Stimulated activated naive B cell treated with anti-CD40 and anti-IgM and Interleukin-4, amounts not matched to agents 10 μg/mL and 1 μg/mL and 100 μg/mL, for 72 hours (primary cell): ENCODE results near the gene MAS1.
A peak's percentile ranks its signal among the peaks of the same experiment; 100 is the strongest.
"Not testable (repeated sequence)": the region's sequence is repeated elsewhere in the genome, so short reads cannot be mapped to it uniquely, and the experiment has no call there.

ENCODE experiments used
- ATAC-seq, 2 donors: fragments of 150-1000 bp; cut with Tn5 transposase; replicated peaks; 2 replicates each; pipeline ENCODE4 v1.10.0; 2021; ENCODE audit warnings: moderate library complexity in 1 of 2
- DNase-seq: peaks from one replicate; pipeline ENCODE4 v3.0.0; 2021
- H3K27ac Mint-ChIP-seq: one replicate; pipeline ENCODE4 v1.8.0; 2022; ENCODE audit warnings: mild to moderate bottlenecking, mixed read lengths
- H3K27me3 Mint-ChIP-seq, 2 donors: one replicate each; pipeline ENCODE4 v1.8.0; 2022; ENCODE audit warnings: mixed read lengths in 2 of 2
- H3K36me3 Mint-ChIP-seq, 2 donors: one replicate each; pipeline ENCODE4 v1.8.0; 2022; ENCODE audit warnings: mixed read lengths in 2 of 2, mild to moderate bottlenecking in 1 of 2
- H3K4me1 Mint-ChIP-seq, 2 donors: one replicate each; pipeline ENCODE4 v1.8.0; 2022; ENCODE audit warnings: mixed read lengths in 2 of 2, mild to moderate bottlenecking in 1 of 2
- H3K4me3 Mint-ChIP-seq, 2 donors: one replicate each; pipeline ENCODE4 v1.8.0; 2022; ENCODE audit warnings: mild to moderate bottlenecking in 2 of 2, mixed read lengths in 2 of 2, moderate library complexity in 1 of 2
- H3K9me3 Mint-ChIP-seq, 2 donors: one replicate each; pipeline ENCODE4 v1.8.0; 2022; ENCODE audit warnings: mixed read lengths in 2 of 2, mild to moderate bottlenecking in 1 of 2

The MAS1 gene

DNA sequence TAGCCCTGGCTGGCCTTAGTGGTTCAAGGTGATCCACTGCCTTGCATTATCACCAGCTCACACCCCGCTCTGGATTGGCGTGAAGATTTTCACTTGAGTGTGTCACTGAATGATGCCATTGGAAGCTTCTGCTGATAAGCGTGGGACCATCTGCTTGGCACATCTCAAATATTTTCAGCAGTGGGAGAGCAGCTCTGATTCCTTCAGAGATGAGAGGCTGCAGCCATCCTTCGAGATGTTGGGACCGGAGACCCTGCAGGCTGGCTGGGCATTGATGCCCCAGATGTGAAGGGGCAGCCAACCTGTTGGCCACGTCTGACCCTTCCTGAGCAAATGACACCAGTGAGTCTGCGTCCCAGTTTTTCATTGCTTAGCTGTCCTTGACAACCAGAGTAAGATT is at the start of gene MAS1:
Gene MAS1, plus strand, starts transcription at position 197 of the 400 bp plus-strand sequence. CDS start 15,968 bp downstream, outside the sequence.
- Mint-ChIP-seq H3K4me3 (no peak within 1 kb of the TSS), H3K36me3 (no peaks in the 10 kb centered on the region), H3K27me3 (peaks cover 53 to 75% of the 10 kb centered on the region in 2 donors), H3K9me3 (no peaks in the 10 kb centered on the region), H3K27ac (no peak within 1 kb of the TSS), H3K4me1 (no peaks in the 10 kb centered on the region)
- DNase-seq = no peak
- ATAC-seq = no peak

DNA sequence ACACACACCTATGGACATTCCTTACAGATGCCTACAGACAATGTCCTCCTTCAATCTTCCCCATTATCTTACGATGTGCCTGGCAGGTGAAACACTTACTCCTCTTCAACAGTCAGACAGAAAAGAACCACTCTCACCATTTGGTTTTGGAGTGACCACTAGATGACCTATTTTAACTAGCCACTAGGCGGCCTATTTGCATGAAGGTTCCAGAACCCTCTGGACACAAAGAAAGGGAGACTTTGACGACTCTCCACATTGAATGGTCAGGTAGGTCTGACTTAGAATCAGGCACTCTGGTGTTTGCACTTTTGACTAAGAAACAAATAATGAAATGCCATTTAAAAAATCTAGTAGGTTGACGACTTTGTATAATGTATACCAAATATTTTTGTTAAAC is 48.8 kb upstream of the MAS1 start:
- H3K27ac Mint-ChIP-seq = no peak overlapping the region

DNA sequence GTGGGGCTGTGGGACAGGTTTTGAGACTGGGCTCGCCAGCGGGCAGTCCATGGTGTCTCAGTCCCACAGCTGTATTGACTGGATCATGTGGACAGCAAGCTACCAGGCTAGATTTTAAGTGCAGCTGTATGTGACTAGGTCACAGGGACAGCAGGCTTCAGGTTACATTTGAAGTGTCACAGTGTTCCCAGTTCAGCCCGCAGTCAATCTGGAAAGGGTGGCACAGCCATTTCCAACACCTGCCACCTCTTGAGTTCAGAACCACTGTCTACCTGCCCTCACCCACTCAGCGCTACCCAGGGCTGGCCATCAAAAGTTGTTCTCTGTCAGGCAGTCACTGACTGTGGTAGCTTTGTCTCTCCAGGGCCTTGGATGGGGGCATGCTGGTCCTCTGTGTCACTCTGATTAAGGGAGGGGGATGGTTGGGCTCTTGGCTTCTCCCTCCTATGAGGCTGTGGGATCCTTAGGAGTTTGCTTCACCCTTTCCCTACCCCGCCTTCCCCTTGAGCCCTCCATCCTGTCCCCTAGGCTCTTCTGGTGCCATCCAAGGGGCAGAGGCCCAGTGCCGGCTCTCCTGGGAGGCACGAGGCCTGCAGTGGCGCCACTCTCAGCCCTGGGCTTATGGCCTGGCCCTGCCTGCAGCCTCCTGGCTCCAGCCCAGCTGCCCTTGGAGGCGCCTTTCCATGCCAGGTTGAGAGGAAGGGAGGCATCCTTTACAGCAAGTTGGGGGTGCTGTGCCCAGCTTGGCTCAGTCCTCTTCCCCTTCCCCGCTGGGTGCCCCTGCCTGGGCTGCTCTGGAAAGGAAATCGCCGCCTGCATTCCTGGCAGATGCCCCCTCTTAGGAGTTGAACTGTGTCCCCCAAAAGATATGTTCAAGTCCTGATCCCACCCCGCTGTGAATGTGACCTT is 45.8 kb upstream of the MAS1 start:
- no peak for ATAC-seq
- Mint-ChIP-seq H3K27me3 (peaks cover 0 to 3% of the 10 kb centered on the region in 2 donors), H3K9me3 (peaks cover 9 to 13% of the 10 kb centered on the region in 2 donors), H3K4me3 (no peak overlapping the region), H3K4me1 (no peaks in the 10 kb centered on the region), H3K36me3 (peaks cover 5 to 6% of the 10 kb centered on the region in 2 donors), H3K27ac (no peak overlapping the region)
- no peak for DNase-seq

More for the DNA sequence above, 48.8 kb upstream of the MAS1 start:
- H3K27me3 Mint-ChIP-seq = peaks cover 14 to 18% of the 10 kb centered on the region in 2 donors
- H3K4me1 Mint-ChIP-seq = no peaks in the 10 kb centered on the region
- DNase-seq (no peak), ATAC-seq (no peak)
- no peaks in the 10 kb centered on the region for H3K36me3 Mint-ChIP-seq
- no peak overlapping the region for H3K4me3 Mint-ChIP-seq
- no peaks in the 10 kb centered on the region for H3K9me3 Mint-ChIP-seq

DNA sequence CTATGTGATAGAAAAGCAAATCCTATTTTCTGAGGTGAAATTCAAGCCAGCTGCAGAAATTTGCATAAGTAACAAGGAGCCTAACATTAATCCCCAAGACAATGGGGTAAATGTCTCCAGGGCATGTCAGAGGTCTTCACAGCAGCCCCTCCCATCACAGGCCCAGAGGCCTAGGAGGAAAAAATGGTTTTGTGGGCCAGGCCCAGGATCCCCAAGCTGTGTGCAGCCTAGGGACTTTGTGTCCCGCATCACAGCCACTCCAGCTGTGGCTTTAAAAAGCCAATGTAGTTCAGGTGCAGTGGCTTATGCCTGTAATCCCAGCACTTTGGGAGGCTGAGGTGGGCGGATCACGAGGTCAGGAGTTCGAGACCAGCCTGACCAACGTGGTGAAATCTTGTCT is 42.2 kb upstream of the MAS1 start:
- not testable (repeated sequence) for H3K4me1 Mint-ChIP-seq, H3K4me3 Mint-ChIP-seq, H3K27me3 Mint-ChIP-seq, DNase-seq, H3K27ac Mint-ChIP-seq, H3K36me3 Mint-ChIP-seq, ATAC-seq
- peaks cover 12 to 16% of the 10 kb centered on the region in 2 donors for H3K9me3 Mint-ChIP-seq

DNA sequence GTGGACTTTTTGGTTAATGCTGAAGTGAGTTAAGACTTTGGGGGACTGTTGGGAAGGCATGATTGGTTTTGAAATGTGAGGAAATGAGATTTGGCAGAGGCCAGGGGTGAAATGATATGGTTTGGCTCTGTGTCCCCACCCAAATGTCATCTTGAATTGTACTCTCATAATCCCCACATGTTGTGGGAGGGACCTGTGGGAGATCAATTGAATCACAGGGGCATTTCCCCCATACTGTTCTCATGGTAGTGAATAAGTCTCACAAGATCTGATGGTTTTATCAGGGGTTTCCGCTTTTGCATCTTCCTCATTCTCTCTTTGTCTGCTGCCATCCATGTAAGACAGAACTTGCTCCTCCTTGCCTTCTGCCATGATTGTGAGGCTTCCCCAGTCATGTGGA is 40.9 kb upstream of the MAS1 start:
- not testable (repeated sequence) for H3K27ac Mint-ChIP-seq, H3K27me3 Mint-ChIP-seq, H3K36me3 Mint-ChIP-seq, DNase-seq, H3K4me3 Mint-ChIP-seq, ATAC-seq, H3K4me1 Mint-ChIP-seq
- H3K9me3 Mint-ChIP-seq = peaks cover 12 to 16% of the 10 kb centered on the region in 2 donors

DNA sequence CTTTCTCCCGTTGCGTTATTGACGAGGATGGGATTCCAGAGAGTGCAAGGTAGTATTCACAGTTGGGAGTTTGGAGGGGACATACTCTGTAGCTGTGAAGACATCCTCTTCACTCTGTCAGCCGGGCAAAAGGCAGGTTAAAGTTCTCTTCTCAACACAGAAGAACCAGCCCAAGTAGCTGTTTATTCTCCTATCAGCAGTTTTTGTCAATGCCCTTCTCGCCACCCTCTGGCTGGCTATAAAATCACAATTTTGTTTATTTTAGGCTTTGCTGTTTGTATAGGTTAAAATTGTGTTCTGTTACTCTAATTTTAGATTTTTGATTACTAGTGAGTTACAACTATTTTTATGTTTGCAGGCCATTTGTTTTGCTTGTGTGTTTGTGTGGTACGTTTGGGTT is 37.9 kb upstream of the MAS1 start:
- DNase-seq (no peak), ATAC-seq (no peak)
- no peak overlapping the region for H3K27ac Mint-ChIP-seq

DNA sequence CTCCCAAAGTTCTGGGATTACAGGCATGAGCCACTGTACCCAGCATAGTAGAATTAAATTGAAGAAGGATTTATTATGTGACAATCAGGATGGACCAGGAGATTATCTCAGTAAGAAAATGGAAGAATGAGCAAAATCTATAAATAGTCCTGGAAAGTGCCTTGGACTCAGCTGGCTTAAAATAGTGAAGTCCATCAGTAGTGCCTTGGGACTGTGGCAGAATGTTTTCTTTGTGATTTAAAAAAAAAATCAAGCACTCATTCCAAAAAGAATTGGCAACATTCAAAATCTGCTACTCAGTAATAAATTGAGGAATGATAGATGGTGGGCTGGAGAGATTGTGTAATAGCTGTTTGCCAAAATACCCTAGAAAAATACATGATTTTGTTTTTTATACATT is 37.0 kb upstream of the MAS1 start:
- DNase-seq = no peak
- Mint-ChIP-seq H3K36me3 (peaks cover 0 to 4% of the 10 kb centered on the region in 2 donors), H3K27me3 (peaks cover 21 to 25% of the 10 kb centered on the region in 2 donors), H3K9me3 (peaks cover 13 to 17% of the 10 kb centered on the region in 2 donors), H3K27ac (no peak overlapping the region), H3K4me1 (no peaks in the 10 kb centered on the region), H3K4me3 (no peak overlapping the region)
- no peak for ATAC-seq

More for the DNA sequence above, 37.9 kb upstream of the MAS1 start:
- Mint-ChIP-seq H3K36me3 (peaks cover 4 to 7% of the 10 kb centered on the region in 2 donors), H3K4me1 (no peaks in the 10 kb centered on the region), H3K4me3 (no peak overlapping the region), H3K9me3 (peaks cover 14 to 20% of the 10 kb centered on the region in 2 donors), H3K27me3 (peaks cover 16 to 21% of the 10 kb centered on the region in 2 donors)

DNA sequence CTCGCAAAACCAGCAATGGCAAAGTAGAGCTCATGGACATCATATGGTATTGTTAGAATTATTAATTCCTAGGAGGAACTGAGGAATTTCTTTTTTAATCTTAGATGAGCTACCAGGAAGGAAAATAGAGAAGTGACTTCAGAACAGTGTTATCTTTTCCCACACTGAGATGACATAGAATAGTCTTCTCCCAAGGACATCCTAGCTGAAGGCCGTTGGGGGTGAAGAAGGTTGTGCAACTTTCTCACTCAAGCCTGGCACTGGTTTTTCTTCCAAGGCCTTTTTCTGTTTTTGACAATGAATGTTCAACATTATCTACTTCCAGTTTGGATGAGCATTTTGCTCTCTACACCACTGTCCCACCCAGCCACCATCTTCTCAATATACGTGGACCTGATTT is 35.8 kb upstream of the MAS1 start:
- no peak for ATAC-seq
- DNase-seq = no peak
- Mint-ChIP-seq H3K4me3 (no peak overlapping the region), H3K9me3 (peaks cover 9 to 10% of the 10 kb centered on the region in 2 donors), H3K27ac (no peak overlapping the region), H3K36me3 (peaks cover 0 to 4% of the 10 kb centered on the region in 2 donors), H3K4me1 (no peaks in the 10 kb centered on the region), H3K27me3 (peaks cover 21 to 30% of the 10 kb centered on the region in 2 donors)

DNA sequence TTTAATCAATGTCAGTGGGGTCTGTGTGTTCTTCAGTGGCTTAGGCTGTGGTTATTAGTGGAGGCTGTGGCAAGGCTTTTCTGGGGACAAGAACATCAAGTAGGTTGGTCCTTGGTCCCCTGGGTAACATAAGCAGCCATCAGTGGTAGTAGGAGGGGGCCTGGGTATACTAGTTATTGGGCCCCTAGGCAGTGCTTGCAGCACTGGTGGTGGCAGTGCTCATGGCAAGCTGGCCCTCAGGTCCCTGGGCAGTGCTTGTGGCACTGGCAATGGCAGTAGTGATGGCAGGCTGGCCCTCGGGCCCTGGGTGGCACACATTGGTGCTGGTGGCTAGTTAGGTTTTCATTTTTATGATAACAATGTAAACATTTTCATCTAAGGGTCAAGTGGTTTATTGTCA is 32.5 kb upstream of the MAS1 start:
- DNase-seq (no peak), ATAC-seq (no peak)
- H3K27ac Mint-ChIP-seq = no peak overlapping the region
- H3K9me3 Mint-ChIP-seq = peaks cover 6 to 7% of the 10 kb centered on the region in 2 donors
- H3K36me3 Mint-ChIP-seq = peaks cover 0 to 4% of the 10 kb centered on the region in 2 donors
- no peak overlapping the region for H3K4me3 Mint-ChIP-seq
- H3K27me3 Mint-ChIP-seq = peaks cover 26 to 42% of the 10 kb centered on the region in 2 donors
- peaks cover 0 to 2% of the 10 kb centered on the region in 2 donors for H3K4me1 Mint-ChIP-seq

DNA sequence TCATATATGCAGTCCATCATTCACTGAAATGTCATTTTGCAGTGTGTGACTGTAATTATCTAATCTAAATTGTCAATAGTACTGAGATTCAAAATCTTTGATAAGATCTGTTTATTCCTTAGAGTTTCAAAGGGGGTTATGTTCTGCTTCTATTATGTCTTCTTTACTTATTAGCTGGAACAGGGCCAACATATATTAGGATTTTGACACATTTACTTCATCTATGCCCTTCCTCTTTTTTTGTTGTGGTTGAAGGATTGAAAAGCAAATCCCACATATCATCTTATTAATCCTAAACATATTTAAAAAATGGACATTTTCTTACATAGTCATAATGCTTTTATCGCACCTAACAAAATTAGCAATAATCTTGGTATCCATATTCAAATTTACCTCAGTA is 30.3 kb upstream of the MAS1 start:
- no peak for ATAC-seq
- no peak overlapping the region for H3K4me3 Mint-ChIP-seq
- no peak for DNase-seq
- peaks cover 0 to 4% of the 10 kb centered on the region in 2 donors for H3K36me3 Mint-ChIP-seq
- H3K9me3 Mint-ChIP-seq = peaks cover 6 to 7% of the 10 kb centered on the region in 2 donors
- peaks cover 25 to 42% of the 10 kb centered on the region in 2 donors for H3K27me3 Mint-ChIP-seq
- peaks cover 0 to 2% of the 10 kb centered on the region in 2 donors for H3K4me1 Mint-ChIP-seq
- no peak overlapping the region for H3K27ac Mint-ChIP-seq

DNA sequence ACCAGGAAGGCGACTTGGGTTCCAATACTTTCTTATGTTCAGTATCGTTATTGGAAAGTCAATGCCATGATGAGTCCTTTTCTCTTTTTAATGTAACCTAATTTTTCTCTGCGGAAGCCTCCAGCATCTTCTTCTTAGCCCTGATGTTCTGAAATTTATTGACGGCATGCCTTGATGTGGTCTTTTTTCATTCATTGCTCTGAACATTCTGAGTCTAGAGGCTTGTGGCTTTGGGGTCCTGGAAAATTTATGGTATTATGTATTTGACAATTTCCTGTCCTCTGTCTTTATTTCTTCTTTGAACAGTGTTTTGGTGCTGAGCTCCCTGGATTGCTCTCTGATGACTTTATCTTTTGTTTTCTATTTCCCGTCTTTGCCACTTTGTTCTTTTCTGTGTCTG is 28.7 kb upstream of the MAS1 start:
- Mint-ChIP-seq H3K36me3 (peaks cover 2 to 4% of the 10 kb centered on the region in 2 donors), H3K27ac (no peak overlapping the region)

DNA sequence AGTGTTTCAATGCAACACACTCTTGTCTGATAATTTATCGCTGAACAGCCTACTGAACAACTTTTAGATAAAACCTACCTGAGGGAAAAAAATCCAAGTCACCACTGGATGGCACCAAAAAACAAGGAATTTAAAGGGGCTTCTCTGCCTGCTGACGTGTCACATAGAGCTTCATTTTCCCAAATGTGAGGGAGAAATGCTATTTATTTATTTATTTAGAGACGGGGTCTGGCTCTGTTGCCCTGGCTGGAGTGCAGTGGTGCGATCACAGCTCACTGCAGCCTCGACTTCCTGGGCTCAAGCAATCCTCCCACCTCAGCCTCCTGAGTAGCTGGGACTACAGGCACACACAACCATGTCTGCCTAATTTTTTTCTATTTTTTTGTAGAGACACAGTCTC is 27.4 kb upstream of the MAS1 start:
- not testable (repeated sequence) for H3K36me3 Mint-ChIP-seq, H3K4me1 Mint-ChIP-seq, H3K4me3 Mint-ChIP-seq

More for the DNA sequence above, 28.7 kb upstream of the MAS1 start:
- peaks cover 4 to 5% of the 10 kb centered on the region in 2 donors for H3K9me3 Mint-ChIP-seq
- no peak overlapping the region for H3K4me3 Mint-ChIP-seq
- no peak for DNase-seq
- ATAC-seq = no peak
- H3K27me3 Mint-ChIP-seq = peaks cover 16 to 33% of the 10 kb centered on the region in 2 donors
- H3K4me1 Mint-ChIP-seq = peaks cover 0 to 2% of the 10 kb centered on the region in 2 donors

DNA sequence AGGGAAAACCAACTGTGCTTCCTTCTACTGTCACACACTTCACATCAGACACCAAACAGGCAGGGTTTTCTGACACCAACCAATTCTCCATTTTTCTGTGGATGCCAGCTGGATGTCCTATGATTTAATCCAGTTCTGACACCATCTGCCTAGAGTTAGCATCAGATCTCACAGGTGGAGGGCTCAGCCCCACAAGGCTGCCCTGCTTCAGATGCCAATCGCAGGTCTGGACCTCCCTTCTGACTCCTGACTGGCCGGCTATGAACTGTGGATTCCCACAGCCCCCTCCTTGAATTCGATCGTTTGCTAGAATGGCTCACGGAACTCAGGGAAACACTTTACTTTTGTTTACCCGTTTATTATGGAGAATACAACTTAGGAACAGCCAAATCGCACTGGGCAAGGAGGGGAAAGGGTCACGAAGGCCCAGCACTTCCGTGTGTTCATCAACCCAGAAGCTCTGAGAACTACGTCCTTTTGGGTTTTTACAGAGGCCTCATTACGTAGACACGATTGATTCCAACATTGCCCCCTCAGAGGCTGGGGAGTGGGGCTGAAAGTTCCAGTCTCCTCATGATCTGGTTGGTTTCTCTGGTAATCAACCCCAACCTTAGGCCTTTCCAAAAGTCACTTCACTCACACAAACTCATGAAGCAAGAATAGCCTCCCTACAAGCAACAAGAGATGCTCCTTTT is 25.4 kb upstream of the MAS1 start:
- Mint-ChIP-seq H3K4me1 (peaks cover 0 to 2% of the 10 kb centered on the region in 2 donors), H3K27me3 (peaks cover 5 to 21% of the 10 kb centered on the region in 2 donors), H3K4me3 (no peak overlapping the region), H3K27ac (peak overlapping the region; percentile 62), H3K9me3 (peaks cover 0 to 3% of the 10 kb centered on the region in 2 donors), H3K36me3 (peaks cover 0 to 2% of the 10 kb centered on the region in 2 donors)
- ATAC-seq (no peak), DNase-seq (no peak)

More for the DNA sequence above, 27.4 kb upstream of the MAS1 start:
- peaks cover 5 to 26% of the 10 kb centered on the region in 2 donors for H3K27me3 Mint-ChIP-seq
- ATAC-seq = peak; percentile 57 to 78
- not testable (repeated sequence) for H3K27ac Mint-ChIP-seq, H3K9me3 Mint-ChIP-seq
- DNase-seq = peak; percentile 23
